ENCODE results near the gene GDF9. TPM values are rescaled to one million over a fixed set of nuclear protein-coding genes. Genes with fewer than 3 reads are reported as not detected.
"Not testable (repeated sequence)": the region's sequence is repeated elsewhere in the genome, so short reads cannot be mapped to it uniquely, and the experiment has no call there.

GDF9 gene
- total RNA-seq, 1 experiment from 2014 or later, result not detected

DNA sequence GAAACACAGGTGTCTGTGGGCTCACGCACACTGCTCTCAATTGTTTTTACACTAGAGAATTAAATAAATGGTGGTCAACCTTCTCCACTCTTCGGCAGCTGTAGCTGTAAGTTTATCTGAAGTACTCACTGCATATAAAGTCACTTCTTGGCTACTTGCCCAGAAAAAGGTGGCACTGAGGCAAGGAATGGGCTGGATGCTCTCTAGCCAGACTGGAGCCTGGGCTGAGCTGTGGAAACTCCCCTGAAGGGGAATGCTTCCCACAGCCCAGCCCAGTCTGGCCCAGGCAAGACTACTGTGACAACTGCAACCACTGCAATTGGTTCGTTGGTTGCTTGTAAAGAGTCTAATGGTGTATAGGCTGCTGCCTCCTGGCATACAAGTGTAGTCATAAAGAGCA, 11.7 kb upstream of the GDF9 start:
- Histone ChIP-seq H3K36me3 (peaks cover 88% of the 10 kb centered on the region), H3K4me3 (no peak overlapping the region), H3K9me3 (no peaks in the 10 kb centered on the region), H3K27me3 (no peaks in the 10 kb centered on the region)
- no peak for DNase-seq

- peaks cover 90% of the 10 kb centered on the region for H3K36me3 ChIP-seq
- H3K4me3 ChIP-seq, result no peak overlapping the region
- H3K9me3 ChIP-seq, result no peaks in the 10 kb centered on the region
- no peak for DNase-seq
- H3K27me3 ChIP-seq, result no peaks in the 10 kb centered on the region
Observed at GRCh38 chr5:132877466-132877865, 11.2 kb upstream of the GDF9 start.

DNA sequence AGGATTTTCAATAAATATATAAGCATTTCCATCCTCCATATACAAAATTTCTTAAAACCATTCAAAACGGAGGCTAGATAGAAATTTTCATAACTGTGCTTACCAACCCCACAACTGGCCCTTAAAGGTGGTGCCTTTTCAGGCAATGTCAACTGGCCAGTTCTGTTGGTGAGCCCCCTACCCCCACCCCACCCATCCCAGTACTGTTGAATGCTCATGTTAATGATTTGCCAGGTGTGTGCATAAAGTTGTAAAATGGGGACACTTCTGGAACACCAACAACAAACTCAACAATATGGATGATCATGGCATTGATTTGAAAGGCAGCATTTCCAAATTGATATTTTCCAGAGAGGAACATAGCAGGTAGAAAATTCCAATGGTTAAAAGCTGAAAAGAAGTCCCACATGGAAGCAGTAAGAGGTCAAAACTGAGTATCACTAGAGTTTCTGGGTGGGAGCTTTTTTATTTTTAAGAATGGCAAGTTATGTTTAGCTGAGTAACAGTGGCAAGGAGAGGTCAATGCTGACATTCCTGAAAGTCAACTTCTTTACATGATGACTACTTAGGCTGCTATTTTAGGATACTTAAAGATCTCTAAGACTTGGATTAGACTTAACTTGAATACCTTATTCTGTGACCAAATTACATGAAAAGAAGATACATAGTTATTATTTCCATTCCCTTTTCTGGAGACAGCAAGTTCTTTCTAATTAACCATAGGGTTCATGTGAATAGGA, 9.9 kb upstream of the GDF9 start:
- Histone ChIP-seq H3K36me3 (peaks cover 90% of the 10 kb centered on the region), H3K27me3 (no peaks in the 10 kb centered on the region)
- DNase-seq, result no peak

GRCh38 chr5:132873930-132874271, 7.6 kb upstream of the GDF9 start:
- no peak for DNase-seq
- no peak overlapping the region for H3K4me3 ChIP-seq
- peaks cover 87% of the 10 kb centered on the region for H3K36me3 ChIP-seq
- H3K9me3 ChIP-seq, result no peaks in the 10 kb centered on the region
- no peaks in the 10 kb centered on the region for H3K27me3 ChIP-seq

More for the DNA sequence above, 9.9 kb upstream of the GDF9 start:
- no peaks in the 10 kb centered on the region for H3K9me3 ChIP-seq
- H3K4me3 ChIP-seq, result no peak overlapping the region

DNA sequence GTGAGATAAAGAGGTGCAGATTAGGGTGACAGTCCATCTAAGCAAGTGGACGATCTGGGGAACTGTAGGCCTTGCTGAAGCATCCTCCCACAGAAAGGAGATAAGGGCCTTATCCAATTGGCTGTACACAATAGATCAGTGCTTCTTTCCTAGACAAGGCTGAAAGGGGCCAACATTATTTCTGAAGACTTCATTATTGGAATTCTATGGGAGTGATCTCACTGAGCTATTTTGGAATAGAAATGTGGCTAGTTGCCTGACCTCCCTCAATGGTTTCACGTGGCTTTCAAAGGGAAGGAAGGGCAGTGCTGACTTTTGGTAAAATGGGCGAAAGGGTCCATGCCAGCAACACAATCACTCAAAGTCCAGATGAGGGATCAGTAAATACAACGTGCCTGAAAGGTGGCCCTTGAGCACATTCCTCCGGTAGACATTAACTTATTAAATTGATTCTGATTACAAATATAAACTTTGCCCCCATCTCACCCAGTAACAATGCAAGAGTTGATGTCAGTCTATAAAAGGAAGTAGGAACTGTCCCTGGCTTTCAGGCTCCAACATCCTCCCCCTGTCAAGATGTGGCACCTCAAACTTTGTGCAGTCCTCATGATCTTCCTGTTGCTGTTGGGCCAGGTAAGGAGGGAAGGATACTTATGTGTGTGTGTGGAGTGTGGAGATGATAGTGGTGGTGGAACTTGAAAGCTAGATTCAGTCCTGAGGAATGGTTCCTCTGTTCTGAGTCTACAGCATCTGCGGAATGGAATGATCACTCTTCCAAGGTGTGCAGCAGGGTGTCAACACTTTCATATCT, 7.1 kb upstream of the GDF9 start, which contains the start of gene LEAP2:
TSS of gene LEAP2 (plus strand) at position 550 of the 811 bp plus-strand sequence. CDS start at position 577, 27 bp downstream.
- Histone ChIP-seq H3K9me3 (no peaks in the 10 kb centered on the region), H3K4me3 (no peak within 1 kb of the TSS), H3K27me3 (no peaks in the 10 kb centered on the region), H3K36me3 (peaks cover 86% of the 10 kb centered on the region)
- no peak for DNase-seq

DNA sequence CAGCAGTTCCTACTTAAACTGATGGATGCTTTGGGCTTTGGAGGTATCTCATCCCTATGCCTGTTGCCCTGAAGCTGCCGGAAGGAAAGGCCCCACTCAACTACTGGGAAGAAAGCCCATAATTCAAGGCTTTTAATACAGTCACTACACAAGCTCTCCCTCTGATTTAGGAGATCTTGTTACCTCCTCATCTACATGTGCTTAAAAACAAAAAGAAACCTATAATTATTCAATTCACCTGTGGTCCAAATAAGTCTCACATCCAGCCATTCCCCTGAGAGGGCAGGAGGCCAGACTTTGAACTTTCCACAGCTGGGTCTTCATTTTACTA, 6.5 kb upstream of the GDF9 start:
- Histone ChIP-seq H3K36me3 (peaks cover 86% of the 10 kb centered on the region), H3K9me3 (no peaks in the 10 kb centered on the region), H3K27me3 (no peaks in the 10 kb centered on the region), H3K4me3 (no peak overlapping the region)
- DNase-seq, result no peak

DNA sequence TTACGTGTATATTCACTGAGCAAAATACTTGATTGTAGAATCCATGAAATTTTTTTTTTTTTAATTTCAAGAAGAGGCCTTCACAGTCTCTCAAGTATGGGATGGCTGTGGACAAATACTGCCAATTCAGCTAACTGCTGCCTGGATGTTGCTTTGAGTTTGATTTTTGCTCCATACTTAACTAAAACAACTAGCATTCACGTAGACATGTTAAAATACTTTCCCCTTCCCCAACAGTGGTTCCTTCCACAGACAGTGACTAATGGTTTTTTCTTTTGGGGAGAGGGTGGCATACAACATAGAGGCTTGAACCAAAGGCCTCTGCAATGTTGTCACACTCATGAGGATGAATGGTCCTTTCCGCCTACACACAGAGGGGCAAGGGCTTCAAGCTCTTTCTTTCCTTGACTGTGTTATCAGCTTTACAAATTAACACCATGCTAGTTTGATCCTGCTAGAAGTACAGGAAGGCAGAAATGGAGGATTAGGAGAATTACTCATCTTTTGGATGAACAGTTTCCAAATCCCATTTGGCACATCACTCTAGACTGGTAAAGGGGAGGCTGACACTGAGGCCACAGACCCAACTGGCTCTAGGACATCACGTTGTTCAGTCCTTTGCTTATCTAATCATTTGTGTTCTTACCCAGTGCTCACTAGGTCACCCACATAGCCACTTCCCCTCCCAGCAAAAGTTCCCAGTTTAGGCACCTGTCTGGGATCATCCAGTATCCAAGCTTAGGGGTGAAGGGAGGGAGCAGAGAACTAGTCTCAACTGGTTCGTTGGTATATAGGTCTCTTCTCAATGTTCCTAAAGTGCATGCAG, 5.4 kb upstream of the GDF9 start:
- DNase-seq, result no peak
- Histone ChIP-seq H3K27me3 (no peaks in the 10 kb centered on the region), H3K9me3 (no peaks in the 10 kb centered on the region), H3K4me3 (no peak overlapping the region), H3K36me3 (peaks cover 88% of the 10 kb centered on the region)

DNA sequence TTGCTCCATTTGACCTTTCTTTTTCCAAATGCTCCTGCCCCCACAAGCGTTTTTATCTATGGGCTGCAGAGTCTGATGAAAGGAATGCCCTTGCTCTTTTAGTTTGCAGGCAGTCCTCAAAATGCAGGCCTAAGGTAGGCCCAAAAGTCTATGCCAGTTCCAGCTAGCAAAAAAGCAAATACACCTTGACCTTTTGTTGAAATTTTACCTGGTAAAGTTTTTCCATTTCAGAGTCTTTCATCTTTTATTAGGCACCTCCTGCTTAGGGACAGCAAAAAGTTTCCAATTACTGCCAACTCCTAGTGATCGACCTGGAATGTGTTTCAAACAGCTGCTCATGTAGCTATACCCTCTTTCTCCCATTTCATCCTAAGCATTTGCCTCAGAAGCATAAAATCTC, 4.5 kb upstream of the GDF9 start:
- Histone ChIP-seq H3K4me3 (no peak overlapping the region), H3K27me3 (no peaks in the 10 kb centered on the region), H3K36me3 (peaks cover 85% of the 10 kb centered on the region), H3K9me3 (no peaks in the 10 kb centered on the region)
- no peak for DNase-seq

DNA sequence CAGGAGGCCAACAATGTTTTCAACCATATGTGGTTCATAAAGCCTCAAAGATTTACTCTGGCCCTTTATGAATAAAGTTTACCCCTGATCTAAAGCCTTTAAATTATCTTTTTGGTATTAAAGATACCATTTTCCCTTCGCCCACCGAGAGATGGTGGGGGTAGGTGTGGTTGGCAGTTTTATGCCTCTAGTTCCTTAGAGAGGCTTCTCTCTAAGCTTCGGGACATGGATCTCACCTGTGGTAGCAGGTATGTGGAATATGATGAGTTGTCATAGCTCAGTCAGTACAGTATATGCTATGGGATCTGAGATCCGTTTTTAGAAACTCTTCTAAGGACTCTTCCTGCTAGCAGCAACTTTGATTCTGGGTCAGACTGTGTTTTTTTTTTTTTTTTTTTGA, 2.5 kb upstream of the GDF9 start:
- Histone ChIP-seq H3K9me3 (no peaks in the 10 kb centered on the region), H3K36me3 (peaks cover 67% of the 10 kb centered on the region), H3K4me3 (no peak overlapping the region), H3K27me3 (no peaks in the 10 kb centered on the region)
- DNase-seq, result no peak

DNA sequence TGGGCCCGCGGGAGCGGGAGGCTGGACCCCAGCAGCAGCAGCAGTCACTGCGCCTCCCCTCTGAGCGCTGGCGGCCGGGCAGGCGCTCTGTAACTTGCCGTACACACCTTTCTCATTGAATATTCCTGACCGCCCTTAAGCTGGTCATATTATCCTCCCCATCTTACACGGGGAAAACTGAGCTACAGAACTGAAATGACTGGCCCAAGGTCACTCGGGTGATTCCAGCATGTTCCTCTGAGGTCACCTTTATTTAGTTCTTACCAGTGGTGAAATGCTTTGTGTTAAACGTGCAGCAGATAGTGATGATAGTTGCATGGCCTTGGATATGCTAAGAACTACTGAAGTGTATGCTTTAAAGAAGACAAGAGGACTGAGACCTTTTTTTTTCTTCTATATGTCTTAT, 780 bp upstream of the GDF9 start:
- Histone ChIP-seq H3K36me3 (peaks cover 51% of the 10 kb centered on the region), H3K4me3 (peak overlapping the region; percentile 99)

DNA sequence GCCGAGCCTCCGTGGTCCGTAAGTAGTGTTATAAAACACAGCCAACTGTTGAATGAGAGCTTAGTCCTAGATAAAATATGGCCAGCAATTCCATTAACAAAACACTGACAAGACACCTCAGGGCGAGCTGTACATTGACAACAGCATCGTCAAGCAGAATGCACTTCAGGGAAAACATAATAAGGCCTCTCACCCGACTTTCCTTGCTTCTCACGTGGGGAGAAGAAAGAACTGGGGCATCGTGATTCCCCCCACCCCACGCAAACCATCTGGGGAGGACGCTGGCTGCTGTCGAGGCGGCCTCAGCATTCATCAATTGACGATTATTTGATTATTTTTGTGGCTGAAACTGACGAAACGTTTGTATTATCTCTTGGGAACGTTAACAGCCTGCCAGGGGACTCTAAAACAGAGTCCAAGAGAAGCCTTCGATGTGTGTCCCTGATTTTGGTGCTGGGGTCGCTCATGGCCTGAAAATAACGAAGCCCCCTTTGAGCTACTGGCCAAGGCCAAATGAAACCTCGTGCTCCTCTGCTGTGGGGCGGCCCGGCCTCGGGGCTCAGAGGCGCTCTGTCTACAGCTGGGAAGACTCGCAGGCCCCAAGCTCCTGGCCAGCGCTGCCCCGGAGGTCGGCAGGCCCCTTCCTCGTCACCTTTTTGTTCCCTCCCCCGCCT, 464 bp downstream of the GDF9 start:
- Histone ChIP-seq H3K4me3 (peak overlapping the region; percentile 99), H3K9me3 (no peaks in the 10 kb centered on the region), H3K27me3 (no peaks in the 10 kb centered on the region), H3K36me3 (peaks cover 38% of the 10 kb centered on the region)
- no peak for DNase-seq

More for the DNA sequence above, 780 bp upstream of the GDF9 start:
- H3K9me3 ChIP-seq, result no peaks in the 10 kb centered on the region
- no peak for DNase-seq
- H3K27me3 ChIP-seq, result no peaks in the 10 kb centered on the region

DNA sequence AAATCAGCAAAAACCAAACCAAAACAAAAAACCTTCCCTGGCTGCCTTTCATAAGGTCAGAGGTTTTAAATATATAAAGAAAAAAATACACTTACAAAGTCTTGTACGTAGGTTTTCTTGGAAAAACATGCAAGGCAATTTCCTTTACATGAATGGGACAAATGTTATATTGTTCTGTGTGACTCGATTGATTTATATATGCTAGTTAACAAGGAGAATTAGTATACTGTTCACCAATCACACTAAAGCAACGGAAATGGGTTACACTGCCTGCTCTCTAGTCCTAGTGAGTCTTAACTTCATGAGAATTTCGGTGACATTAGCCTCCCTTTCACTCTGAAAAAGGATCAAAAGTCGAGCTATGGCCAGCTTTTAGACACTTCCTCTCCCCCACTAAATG, 5.5 kb downstream of the GDF9 start:
- DNase-seq, result no peak

GRCh38 chr5:132859889-132860437, 6.3 kb downstream of the GDF9 start:
- H3K9me3 ChIP-seq, result no peaks in the 10 kb centered on the region
- H3K4me3 ChIP-seq, result no peak overlapping the region
- no peaks in the 10 kb centered on the region for H3K36me3 ChIP-seq
- no peak for DNase-seq
- H3K27me3 ChIP-seq, result no peaks in the 10 kb centered on the region

More for the DNA sequence above, 5.5 kb downstream of the GDF9 start:
- Histone ChIP-seq H3K9me3 (no peaks in the 10 kb centered on the region), H3K27me3 (no peaks in the 10 kb centered on the region), H3K36me3 (no peaks in the 10 kb centered on the region), H3K4me3 (no peak overlapping the region)

- Histone ChIP-seq H3K27me3 (no peaks in the 10 kb centered on the region), H3K36me3 (no peaks in the 10 kb centered on the region), H3K4me3 (no peak overlapping the region), H3K9me3 (no peaks in the 10 kb centered on the region)
- no peak for DNase-seq
Observed at GRCh38 chr5:132856011-132856410, 10.3 kb downstream of the GDF9 start.

DNA sequence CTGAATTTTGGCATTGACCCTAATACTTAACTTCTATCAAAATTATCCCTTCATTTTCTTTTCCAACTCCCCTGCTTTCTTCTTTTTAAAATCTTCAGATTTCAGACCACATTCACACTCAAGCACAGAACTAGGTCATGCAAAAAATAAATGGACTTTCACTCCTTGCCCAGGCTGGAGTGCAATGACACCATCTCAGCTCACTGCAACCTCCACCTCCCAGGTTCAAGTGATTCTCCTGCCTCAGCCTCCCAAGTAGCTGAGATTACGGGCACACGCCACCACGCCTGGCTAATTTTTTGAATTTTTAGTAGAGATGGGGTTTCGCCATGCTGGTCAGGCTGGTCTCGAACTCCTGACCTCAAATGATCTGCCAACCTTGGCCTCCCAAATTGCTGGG, 11.3 kb downstream of the GDF9 start:
- H3K36me3 ChIP-seq, H3K27me3 ChIP-seq, DNase-seq, H3K9me3 ChIP-seq, H3K4me3 ChIP-seq: not testable (repeated sequence)

- no peak for DNase-seq
- H3K9me3 ChIP-seq, result no peaks in the 10 kb centered on the region
- H3K36me3 ChIP-seq, result no peaks in the 10 kb centered on the region
- H3K4me3 ChIP-seq, result no peak overlapping the region
- H3K27me3 ChIP-seq, result no peaks in the 10 kb centered on the region
Observed at GRCh38 chr5:132854301-132854700, 12.0 kb downstream of the GDF9 start.
